ENCODE results near the gene ZNF664. TPM values are rescaled to one million over a fixed set of nuclear protein-coding genes. Genes with fewer than 3 reads are reported as not detected.

ZNF664 gene
- total and polyA plus RNA-seq, 4 donors: 31.7 to 118 (median 69.5) TPM

DNA sequence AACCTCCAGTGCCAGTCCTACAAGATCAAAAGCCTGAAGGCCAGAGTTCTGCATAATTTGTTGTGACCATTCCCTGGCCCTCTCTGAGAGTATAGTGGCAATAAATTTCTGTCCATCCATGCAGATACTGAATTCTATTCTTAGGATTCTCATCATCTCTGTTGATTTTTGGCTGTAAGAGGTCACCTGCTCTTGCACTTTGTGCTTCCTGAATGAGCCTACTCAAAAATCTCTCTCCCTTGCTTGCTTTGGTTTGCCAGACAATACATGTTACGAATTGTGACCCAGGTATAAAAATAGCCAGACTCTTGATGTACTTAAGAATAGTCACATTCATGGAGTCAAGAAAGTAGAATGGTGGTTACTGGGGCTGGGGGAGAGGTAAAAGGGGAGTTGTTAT, 16.7 kb downstream of the ZNF664 start:
- DNase-seq: no peak
- 74 to 93% methylated on average over 1 of the region's 1 CpG for WGBS, 2 donors
- Histone ChIP-seq H3K9me3 (ENCODE audit: control insufficient read depth in 4 of 4, insufficient read depth in 3 of 4, low read length in 3 of 4) (no peaks in the 10 kb centered on the region), H3K4me3 (no peak overlapping the region), H3K27ac (ENCODE audit: low read depth in 1 of 2, low read length in 1 of 2) (peak overlapping the region in 1 of 2 donors; percentile 26), H3K9ac (ENCODE audit: insufficient read depth in 1 of 2, low read length in 2 of 2) (no peak overlapping the region), H3K36me3 (ENCODE audit: control insufficient read depth in 4 of 4, insufficient read depth in 4 of 4, low read length in 4 of 4) (peaks cover 4 to 34% (median 20%) of the 10 kb centered on the region in 4 donors), H3K4me1 (ENCODE audit: control insufficient read depth in 5 of 5, insufficient read depth in 5 of 5, low read length in 5 of 5) (peaks cover 10 to 42% (median 21%) of the 10 kb centered on the region in 5 donors), H3K27me3 (ENCODE audit: control insufficient read depth in 3 of 3, insufficient read depth in 3 of 3, low read length in 2 of 3) (no peaks in the 10 kb centered on the region)
- no peak for ATAC-seq (ENCODE audit: insufficient read depth, low FRiP score)
- no peak for TF ChIP-seq CTCF (IDR thresholded peaks at IDR 0.05; ENCODE audit: control extremely low read depth, extremely low read depth)

- Histone ChIP-seq H3K9ac (ENCODE audit: insufficient read depth in 1 of 2, low read length in 2 of 2) (no peak overlapping the region), H3K4me3 (no peak overlapping the region), H3K27me3 (ENCODE audit: control insufficient read depth in 3 of 3, insufficient read depth in 3 of 3, low read length in 2 of 3) (no peaks in the 10 kb centered on the region), H3K4me1 (ENCODE audit: control insufficient read depth in 5 of 5, insufficient read depth in 5 of 5, low read length in 5 of 5) (peaks cover 9 to 47% (median 23%) of the 10 kb centered on the region in 5 donors), H3K27ac (ENCODE audit: low read depth in 1 of 2, low read length in 1 of 2) (peak overlapping the region in 1 of 2 donors; percentile 80), H3K36me3 (ENCODE audit: control insufficient read depth in 4 of 4, insufficient read depth in 4 of 4, low read length in 4 of 4) (peaks cover 4 to 34% (median 20%) of the 10 kb centered on the region in 4 donors), H3K9me3 (ENCODE audit: control insufficient read depth in 4 of 4, insufficient read depth in 3 of 4, low read length in 3 of 4) (no peaks in the 10 kb centered on the region)
- ATAC-seq (ENCODE audit: insufficient read depth, low FRiP score) (no peak), DNase-seq (no peak)
- WGBS, 2 donors: 67 to 71% methylated on average over 4 of the region's 4 CpGs
- no peak for TF ChIP-seq CTCF (IDR thresholded peaks at IDR 0.05; ENCODE audit: control extremely low read depth, extremely low read depth)
Measured at GRCh38 chr12:123990511-123990910, 17.5 kb downstream of the ZNF664 start.

DNA sequence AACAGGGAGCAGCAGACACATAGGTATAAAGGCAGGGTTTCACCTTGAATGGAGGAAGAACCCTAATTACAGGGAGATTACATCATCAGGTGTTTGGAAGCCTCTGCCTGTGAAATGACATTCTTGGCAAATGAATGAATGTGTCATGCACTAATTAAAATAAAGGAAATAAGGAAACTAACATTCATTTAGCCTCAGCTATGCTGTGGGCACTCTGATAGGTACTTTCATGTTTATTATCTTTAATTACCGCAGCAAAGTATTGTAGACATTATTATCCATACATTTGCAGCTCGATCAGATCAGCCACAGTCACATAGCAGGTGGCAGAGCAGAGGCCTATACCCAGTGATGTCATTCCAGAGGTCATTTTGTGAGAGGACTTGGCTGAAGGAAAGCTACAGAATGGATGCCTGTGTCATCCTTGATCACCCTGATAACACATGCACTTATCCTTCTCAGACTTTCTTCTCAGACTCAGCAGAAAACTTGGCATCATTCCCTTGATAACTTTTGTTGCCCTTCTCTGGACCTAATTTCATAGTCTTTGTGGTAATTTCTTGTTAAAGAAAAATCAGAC, 18.4 kb downstream of the ZNF664 start:
- H3K36me3 ChIP-seq (ENCODE audit: control insufficient read depth in 4 of 4, insufficient read depth in 4 of 4, low read length in 4 of 4): peaks cover 4 to 34% (median 20%) of the 10 kb centered on the region in 4 donors
- WGBS, 2 donors: 83 to 91% methylated on average over 2 of the region's 2 CpGs
- no peak for TF ChIP-seq CTCF (IDR thresholded peaks at IDR 0.05; ENCODE audit: control extremely low read depth, extremely low read depth)
- peaks cover 3 to 44% (median 19%) of the 10 kb centered on the region in 5 donors for H3K4me1 ChIP-seq (ENCODE audit: control insufficient read depth in 5 of 5, insufficient read depth in 5 of 5, low read length in 5 of 5)
- H3K9me3 ChIP-seq (ENCODE audit: control insufficient read depth in 4 of 4, insufficient read depth in 3 of 4, low read length in 3 of 4): no peaks in the 10 kb centered on the region
- DNase-seq: no peak
- H3K9ac ChIP-seq (ENCODE audit: insufficient read depth in 1 of 2, low read length in 2 of 2): no peak overlapping the region
- ATAC-seq (ENCODE audit: insufficient read depth, low FRiP score): no peak
- no peak overlapping the region for H3K4me3 ChIP-seq
- H3K27me3 ChIP-seq (ENCODE audit: control insufficient read depth in 3 of 3, insufficient read depth in 3 of 3, low read length in 2 of 3): no peaks in the 10 kb centered on the region
- H3K27ac ChIP-seq (ENCODE audit: low read depth in 1 of 2, low read length in 1 of 2): no peak overlapping the region
